Stomach (tissue), 4 donors: Measurements from ENCODE around the gene DNAJB8.

Source experiments
- EP300 ChIP-seq: sonication (generic); formaldehyde crosslinking; IDR thresholded peaks from one replicate; pipeline ENCODE4 v1.6.1; 2017; ENCODE audit warnings: antibody characterized with exemption
- POLR2A ChIP-seq, 4 donors: fragments of 450-650 bp; IDR thresholded peaks; one replicate each; pipeline ENCODE4 v1.6.1; 2016; ENCODE audit warnings: antibody characterized with exemption in 4 of 4, control low read depth in 2 of 4, mild to moderate bottlenecking in 1 of 4, moderate library complexity in 1 of 4
- POLR2AphosphoS5 ChIP-seq, 3 donors: sonication (generic); formaldehyde crosslinking; IDR thresholded peaks; one replicate each; pipeline ENCODE4 v1.6.1; 2016; ENCODE audit warnings: antibody characterized with exemption in 3 of 3
- TF ChIP-seq, protein P1 (sequence below), 7 experiments: fragments of 450-650 bp in 4 of 7; fragments of 200-600 bp in 3 of 7; sonication (generic) in 3 of 7; IDR thresholded peaks; one replicate each; pipeline ENCODE4 v1.5.1; 2016 to 2019; ENCODE audit warnings: antibody characterized with exemption in 7 of 7, control low read depth in 2 of 7, mild to moderate bottlenecking in 1 of 7

DNA sequence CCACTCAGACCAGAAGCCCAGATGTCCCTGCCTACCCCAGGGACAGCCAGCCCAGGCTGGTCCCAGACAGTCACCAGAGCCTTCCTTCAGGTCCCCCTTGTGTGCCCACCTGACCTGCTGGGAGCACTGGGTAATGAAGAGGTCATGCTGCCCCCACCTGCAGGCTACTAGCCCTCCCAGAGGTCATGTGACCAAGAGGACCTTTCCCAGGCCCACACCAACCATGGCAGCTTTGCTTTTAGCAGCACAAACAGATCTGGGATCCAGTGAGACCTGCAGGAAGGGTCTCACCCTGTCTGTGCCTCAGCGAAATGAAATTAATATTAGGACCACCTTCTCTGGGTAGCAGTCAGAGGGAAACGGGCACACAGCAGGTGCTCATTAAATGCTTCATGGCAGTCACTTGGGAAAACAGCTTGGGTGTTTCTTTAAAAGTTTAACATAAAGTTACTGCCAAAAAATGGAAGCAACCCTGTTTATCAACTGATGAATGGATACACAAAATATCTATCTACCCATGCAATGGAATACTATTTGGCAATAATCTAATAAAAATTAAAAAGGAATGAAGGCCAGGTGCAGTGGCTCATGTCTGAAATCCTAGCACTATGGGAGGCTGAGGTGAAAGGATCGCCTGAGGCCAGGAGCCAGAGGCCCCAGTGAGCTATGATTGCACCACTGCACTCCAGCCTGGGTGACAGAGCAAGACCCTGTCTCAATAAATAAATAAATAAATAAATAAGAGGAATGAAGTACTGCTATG is 43.7 kb downstream of the DNAJB8 start:
- TF ChIP-seq, protein P1, sequence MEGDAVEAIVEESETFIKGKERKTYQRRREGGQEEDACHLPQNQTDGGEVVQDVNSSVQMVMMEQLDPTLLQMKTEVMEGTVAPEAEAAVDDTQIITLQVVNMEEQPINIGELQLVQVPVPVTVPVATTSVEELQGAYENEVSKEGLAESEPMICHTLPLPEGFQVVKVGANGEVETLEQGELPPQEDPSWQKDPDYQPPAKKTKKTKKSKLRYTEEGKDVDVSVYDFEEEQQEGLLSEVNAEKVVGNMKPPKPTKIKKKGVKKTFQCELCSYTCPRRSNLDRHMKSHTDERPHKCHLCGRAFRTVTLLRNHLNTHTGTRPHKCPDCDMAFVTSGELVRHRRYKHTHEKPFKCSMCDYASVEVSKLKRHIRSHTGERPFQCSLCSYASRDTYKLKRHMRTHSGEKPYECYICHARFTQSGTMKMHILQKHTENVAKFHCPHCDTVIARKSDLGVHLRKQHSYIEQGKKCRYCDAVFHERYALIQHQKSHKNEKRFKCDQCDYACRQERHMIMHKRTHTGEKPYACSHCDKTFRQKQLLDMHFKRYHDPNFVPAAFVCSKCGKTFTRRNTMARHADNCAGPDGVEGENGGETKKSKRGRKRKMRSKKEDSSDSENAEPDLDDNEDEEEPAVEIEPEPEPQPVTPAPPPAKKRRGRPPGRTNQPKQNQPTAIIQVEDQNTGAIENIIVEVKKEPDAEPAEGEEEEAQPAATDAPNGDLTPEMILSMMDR (IDR thresholded peaks at IDR 0.05), result no peak
- TF ChIP-seq EP300 (no peak), POLR2AphosphoS5 (IDR thresholded peaks at IDR 0.05) (no peak), POLR2A (IDR thresholded peaks at IDR 0.05) (no peak)
